RKO (cell line): ENCODE results near the gene GALNT17.

Experiments
- DNase-seq: peaks from one replicate; pipeline ENCODE4 v3.0.0-alpha.2; 2016; ENCODE audit warnings: low spot score

GALNT17 gene

DNA sequence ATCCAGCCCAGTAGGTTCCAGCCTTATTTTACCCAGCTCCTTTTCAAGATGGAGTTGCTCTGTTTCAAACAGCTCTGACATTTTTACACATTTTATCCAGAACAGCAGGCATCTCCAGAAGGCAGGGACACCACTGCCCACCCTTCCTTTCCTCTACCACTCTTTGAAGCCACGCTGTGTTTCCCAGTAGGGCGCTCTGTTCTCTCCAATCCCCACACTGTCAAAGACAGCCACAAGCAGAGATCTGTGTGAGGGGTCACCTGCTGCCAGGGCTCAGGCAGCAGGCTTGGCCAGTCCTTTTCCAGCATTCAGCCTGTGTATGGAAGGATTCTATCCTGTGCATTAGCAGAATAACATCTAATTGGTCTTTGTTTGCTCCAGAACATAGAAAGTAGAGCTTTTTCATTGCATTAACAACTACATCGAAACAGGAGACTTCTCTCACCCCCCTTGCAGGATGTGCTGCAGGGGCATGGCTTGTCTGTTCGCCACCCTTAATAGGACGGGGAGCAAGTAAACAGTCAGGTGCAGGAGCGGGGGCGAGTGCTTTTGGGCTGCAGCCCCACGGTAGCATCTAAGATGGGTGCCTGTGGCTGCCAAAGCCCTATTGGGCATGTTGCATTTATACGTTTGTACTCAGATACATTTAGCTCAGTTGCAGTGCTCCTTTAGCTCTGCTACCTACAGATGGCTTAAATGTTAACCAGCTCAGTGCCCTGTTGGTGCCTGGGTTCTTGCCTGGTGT lies 326.1 kb downstream of the GALNT17 start:
- DNase-seq, result no peak

- no peak for DNase-seq
Measured at GRCh38 chr7:71459132-71459531, 327.2 kb downstream of the GALNT17 start.

DNA sequence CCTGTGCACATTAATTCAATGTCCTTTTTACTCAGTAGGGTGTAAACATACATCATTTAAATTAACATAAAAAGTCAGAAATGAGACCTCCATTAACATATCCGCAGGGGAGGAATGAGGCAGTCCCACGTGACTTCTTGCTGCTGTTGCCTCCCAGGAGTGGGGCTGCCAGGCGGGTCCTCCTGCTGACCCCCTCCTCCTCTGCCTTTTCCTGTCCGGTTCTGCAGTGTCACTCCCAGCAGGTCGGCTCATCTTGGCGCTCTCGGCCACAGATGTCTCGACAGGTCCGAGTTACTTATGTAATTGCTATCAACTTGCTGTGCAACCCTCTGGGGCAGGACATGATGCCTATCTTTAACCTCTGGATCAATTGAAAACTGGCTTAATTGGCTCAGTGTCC lies 329.6 kb downstream of the GALNT17 start:
- DNase-seq, result no peak

GRCh38 chr7:71465741-71466189 lies 333.8 kb downstream of the GALNT17 start:
- DNase-seq, result no peak

DNA sequence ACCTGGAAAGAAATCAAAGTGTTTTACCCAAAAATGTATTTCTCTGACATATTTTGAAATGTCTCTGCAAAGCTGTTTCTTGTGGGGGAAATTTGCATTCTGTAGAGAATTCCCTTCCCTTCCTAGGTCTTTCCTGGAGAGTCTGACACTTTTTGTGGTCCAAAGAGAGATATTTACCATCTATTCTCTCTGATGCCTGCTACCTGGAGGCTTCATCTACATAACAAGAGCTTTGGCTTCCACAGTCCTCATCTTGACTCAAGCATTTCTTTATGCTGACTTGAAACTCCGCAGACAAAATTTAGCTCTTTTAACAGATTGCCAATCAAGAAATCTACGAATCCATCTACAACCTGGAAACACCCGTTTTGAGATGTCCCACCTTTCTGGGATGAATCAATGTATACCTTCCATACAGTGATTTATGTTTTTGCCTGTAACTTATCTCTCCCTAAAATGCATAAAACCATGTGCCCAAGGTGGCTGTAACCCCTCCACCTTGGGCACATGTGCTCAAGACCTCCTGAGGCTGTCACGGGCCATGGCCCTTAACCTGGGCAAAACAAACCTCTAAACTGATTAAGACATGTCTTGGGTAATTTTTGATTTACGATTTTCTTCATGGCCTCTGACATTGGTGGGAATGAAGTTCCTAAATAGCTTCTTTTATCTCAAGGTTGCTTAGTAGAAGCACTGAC lies 334.7 kb downstream of the GALNT17 start:
- no peak for DNase-seq

- DNase-seq, result no peak
Measured at GRCh38 chr7:71470326-71470725, 338.4 kb downstream of the GALNT17 start.

DNA sequence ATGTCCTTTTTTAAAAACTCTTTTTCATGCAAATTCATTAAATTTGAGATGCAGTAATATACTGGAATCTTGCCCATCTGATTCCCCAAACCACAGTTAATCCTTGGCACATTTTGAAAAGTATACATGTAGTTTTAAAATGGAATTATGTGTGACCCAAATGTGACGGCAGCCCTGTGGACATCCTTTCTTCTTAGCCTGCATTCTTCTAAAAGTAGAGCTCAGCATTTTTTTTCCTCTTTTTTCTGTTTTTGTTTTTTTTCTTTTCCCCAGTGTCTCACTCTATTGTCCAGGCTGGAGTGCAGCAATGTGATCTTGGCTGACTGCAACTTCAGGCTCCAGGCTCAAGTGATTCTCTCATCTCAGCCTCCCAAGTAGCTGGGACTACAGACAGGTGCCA lies 338.9 kb downstream of the GALNT17 start:
- DNase-seq, result no peak

- DNase-seq, result no peak
Measured at GRCh38 chr7:71472962-71473361, 341.0 kb downstream of the GALNT17 start.

DNA sequence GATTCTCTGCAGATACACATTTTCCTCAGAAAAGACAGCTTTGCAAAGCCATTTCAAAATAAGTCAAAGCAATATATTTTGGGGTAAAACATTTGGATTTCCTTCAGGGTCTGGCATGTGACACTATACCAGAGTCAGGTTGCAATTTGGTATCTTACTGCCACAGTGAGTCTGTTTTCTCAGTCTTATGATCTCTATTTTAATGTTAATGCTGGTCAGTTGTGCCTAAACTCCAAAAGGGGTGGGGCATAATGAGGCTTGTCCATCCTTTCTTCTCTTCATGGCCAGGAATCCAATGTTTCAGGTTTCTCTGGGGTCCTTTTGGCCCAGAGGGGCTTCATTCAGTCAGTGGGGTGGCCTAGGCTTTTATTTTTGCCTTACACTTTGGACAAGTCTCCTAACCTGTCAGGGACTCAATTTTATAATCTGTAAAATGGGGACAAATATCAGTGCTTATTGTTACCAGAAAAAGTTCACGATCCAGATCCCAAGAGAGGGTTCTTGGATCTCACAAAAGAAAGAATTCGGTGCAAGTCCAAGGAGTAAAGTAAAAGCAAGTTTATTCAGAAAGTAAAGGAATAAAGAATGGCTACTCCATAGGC lies 341.5 kb downstream of the GALNT17 start:
- DNase-seq, result no peak

DNA sequence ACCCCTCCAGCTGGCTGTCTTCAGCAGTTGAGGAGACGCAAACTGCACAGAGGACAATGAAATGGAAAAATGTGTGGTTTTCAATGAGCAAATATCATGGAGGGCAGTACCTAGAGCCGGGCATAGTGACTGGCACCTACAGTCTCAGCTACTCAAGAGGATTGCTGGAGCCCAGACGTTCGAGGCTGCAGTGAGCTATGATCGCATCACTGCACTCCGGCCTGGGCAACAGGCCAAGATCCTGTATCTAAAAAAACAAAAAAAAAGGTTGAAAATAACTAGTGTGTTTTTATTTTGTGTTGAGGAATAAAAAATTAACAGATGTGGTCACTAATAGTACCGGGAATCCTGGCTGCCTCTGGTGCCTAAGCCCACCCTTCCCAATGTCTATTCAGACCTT lies 345.5 kb downstream of the GALNT17 start:
- DNase-seq, result no peak

DNA sequence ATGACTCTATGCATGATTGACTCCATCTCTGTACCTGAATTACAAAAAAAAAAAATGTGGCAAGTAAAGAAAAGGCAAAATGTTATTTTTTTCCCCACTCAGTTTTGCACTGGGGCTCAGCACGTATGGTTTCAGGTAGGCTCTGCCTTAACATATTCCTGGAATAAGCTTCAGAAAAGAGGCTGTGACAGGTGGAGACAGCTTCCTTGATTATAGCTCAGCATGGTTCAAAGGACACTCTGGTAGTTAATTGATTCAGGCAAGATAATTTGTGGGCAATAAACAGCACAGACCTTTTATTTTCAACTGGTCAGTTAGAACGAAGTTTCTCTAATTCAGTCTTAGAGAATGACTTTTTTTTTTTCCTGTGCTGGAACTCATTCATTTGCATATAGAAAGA lies 347.3 kb downstream of the GALNT17 start:
- DNase-seq, result no peak

GRCh38 chr7:71480791-71481190 lies 348.8 kb downstream of the GALNT17 start:
- DNase-seq, result no peak

DNA sequence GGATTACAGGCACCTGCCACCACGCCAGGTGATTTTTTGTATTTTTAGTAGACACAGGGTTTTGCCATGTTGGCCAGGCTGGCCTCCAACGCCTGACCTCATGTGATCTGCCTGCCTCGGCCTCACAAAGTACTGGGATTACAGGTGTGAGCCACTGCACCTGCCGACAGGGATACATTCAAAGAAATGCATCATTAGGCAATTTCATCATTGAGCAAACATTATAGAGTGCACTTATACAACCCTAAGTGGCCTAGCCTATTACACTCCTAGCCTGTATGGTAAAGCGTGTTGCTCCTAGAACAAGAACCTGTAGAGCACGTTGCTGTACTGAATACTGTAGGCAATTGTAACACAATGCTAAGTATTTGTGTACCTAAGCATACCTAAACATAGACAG lies 350.3 kb downstream of the GALNT17 start:
- no peak for DNase-seq

DNA sequence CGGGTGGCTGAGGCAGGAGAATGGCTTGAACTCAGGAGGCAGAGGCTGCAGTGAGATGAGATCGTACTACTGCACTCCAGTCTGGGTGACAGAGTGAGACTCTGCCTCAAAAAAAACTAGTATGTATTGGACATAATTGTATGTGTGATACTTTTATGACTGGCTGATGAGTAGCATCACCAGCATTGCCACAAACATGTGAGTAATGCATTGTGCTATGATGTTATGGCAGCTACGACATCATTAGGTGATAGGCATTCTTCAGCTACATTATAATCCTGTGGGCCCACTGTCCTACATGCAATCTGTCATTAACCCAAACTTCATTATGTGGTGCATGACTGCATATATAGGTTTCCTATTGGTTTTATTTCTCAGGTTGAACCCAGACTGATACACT lies 352.4 kb downstream of the GALNT17 start:
- DNase-seq, result no peak

DNA sequence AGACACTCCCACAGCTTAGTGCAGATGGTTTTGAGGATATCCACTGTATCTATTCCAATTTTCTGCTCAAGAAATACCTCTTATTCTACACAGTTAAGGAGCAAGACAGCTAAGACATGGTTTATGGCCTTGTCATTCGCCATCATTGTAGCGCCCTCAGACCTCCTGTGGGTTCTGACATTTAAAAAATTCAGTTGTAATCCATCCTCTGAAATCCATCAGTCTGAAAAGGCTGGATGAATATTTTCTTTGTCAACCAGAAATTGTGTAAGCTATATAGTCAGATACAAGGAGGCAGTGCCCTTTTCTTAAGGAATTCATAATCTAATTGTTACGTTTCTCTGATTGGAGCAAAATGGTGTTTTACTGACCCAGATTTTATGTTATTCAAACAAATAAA lies 353.6 kb downstream of the GALNT17 start:
- no peak for DNase-seq

- DNase-seq, result no peak
Measured at GRCh38 chr7:71486414-71486813, 354.5 kb downstream of the GALNT17 start.

DNA sequence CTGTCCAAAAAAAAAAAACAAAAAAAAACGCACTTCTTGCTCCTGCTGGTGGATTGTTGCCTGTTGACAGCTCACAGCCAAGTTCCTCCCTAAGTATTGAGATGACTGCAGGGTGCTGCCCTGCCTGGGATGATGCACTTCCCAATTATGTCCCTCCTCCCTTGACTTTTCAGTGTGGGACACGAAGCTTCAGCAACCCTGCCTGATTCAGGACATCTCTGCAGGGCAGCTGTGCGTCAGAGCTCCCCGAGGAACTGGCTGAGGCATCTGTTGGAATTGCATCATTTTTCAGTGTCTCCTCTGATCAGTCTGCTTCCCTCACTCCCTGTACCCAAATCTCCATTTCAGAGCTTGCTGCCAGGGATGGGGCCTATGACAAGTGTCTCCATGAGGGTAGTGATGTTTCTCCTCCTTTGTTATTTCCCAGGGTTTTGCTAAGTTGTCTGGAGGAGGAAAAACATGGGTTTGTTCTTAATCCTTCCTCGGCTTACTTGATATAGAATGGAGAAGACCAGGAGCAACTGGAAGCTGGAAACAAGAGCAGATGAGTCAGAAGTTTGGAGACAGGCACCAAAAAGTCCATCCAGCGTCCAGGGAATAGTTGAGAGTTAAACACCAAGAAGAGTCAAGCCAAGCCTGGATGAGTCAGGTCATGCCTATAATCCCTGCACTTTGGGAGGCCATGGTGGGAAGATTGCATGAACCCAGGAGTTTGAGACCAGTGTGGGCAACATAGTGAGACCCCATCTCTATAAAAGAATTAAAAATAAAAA lies 355.1 kb downstream of the GALNT17 start:
- no peak for DNase-seq

DNA sequence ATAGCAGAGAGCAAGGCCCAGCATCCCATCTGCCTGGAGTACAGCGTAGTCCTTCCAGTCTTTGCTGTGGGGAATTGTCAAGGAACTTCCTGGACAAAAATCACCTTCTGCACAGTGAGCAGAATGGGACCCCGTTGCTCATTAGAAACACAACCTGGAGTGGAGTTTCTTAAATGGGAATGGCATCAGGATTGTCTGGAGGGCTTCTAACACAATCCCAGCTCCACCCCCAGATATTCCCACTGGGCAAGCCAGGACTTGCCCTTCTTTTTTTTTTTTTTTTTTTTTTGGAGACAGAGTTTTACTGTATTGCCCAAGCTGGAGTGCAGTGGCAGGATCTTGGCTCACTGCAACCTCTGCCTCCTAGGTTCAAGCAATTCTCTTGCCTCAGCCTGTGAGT lies 356.4 kb downstream of the GALNT17 start:
- no peak for DNase-seq

DNA sequence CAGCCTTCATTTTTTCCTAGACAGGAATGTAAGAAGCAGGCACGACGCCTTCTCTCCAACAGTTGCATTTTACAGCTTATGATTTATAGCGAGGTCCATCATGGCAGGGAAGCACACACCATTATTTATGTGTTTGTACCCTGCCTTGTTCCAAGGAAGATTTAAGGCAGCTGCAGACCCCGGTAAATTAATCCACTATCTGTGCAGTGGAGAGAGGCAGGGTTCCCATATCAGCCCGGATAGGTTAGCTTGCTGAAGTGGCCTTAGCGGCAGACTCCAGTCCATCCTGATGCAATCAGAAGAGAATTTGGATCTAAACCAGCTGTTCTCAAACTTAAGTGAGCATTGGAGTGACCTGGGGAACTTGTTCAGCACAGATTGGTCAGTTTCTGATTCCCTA lies 359.4 kb downstream of the GALNT17 start:
- DNase-seq, result no peak

- no peak for DNase-seq
Measured at GRCh38 chr7:71495828-71496227, 363.9 kb downstream of the GALNT17 start.

DNA sequence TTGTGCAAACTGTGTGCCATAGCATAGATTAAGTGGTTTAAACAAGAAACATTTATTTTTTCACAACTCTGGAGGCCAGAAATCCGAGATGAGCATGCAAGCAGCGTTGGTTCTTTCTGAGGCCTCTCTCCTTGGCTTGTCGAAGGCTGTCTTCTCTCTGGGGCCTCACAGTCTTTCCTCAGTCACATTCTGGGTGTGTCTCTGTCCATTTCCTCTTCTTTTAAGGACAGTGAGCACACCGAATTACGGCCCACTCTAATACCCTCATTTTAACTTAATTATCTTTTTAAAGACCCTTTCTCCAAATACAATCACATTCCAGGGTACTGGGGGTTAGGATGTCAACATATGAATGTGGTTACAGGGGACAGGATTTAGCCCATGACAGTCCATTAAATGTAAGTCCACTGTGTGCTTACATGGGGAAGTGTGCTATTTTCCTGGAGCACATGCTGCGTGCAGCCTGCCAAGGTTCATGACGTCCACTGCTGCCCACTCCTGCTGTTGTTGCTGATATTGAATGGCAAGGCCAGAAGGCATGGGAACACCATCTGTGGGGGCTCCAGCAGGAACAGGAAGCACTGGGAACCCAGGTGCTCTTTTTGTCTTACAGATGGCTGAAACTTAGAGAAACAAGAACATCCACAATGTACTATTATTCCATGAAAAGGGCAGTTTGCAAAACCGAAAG lies 365.5 kb downstream of the GALNT17 start:
- no peak for DNase-seq

DNA sequence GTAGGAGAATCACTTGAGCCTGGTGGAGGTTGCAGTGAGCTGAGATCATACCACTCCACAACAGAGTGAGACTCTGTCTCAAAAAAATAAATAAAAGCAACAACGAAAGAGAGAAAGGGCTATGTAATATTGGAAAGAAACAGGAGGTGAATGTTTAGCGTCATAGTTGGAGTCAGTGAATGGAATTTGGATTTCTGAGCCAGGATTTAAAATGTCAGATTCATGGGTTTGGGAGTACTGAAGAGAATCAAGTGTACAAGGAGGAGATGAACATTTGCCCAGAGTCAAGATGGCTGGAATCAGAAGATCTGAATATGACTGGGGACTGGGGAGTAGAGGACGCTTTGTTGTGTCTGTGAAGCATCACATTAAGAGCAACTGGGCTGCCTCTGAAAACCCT lies 366.4 kb downstream of the GALNT17 start:
- DNase-seq, result no peak
